Inferior parietal cortex (tissue), 1 donor: ENCODE results near the gene AOC2.
"Not testable (repeated sequence)": the region's sequence is repeated elsewhere in the genome, so short reads cannot be mapped to it uniquely, and the experiment has no call there.

ENCODE experiments used
- DNase-seq: peaks from one replicate; pipeline ENCODE4 v3.0.0-alpha.2; 2016; ENCODE audit errors: extremely low spot score

AOC2 gene

DNA sequence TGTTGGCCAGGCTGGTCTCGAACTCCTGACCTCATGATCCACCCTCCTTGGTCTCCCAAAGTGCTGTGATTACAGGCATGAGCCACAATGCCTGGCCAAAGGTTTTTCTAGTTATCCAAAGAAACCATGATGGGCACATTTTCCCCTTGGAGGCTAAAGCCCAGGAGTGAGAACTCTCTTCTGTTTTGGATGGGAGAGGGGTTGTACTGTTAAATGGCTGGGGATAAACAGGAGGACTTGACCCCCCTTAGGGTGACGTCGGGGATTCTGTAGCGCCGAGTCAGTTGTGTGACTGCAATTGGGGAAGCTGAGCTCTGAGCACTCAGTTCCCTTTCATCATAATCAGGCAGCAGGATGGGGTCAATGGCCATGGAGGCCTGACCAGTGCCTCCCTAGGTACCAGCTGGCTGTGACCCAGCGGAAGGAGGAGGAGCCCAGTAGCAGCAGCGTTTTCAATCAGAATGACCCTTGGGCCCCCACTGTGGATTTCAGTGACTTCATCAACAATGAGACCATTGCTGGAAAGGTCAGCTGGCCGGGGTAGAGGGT lies 10.7 kb downstream of the AOC2 start:
- no peak for DNase-seq

DNA sequence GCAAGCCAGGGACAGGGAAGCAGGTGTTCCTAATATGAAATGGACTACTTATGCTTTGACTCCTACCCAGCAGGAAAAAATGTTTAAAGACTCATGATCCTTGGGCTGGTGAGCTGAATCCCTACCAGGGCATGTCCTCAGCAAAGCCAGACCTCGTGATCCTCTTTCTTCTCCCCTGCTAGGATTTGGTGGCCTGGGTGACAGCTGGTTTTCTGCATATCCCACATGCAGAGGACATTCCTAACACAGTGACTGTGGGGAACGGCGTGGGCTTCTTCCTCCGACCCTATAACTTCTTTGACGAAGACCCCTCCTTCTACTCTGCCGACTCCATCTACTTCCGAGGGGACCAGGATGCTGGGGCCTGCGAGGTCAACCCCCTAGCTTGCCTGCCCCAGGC lies 11.7 kb downstream of the AOC2 start:
- not testable (repeated sequence) for DNase-seq

DNA sequence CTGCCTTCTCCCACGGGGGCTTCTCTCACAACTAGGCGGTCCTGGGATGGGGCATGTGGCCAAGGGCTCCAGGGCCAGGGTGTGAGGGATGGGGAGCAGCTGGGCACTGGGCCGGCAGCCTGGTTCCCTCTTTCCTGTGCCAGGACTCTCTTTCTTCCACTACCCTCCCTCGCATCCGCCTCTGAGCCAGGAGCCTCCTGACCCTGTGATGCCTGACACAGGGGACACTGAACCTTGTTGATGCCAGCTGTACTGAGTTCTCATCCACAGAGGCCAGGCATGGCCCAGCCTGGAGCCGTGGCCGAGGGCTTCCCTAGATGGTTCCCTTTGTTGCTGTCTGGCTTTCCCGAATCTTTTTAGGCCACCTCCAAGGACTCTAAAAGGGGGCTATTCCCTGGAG lies 12.1 kb downstream of the AOC2 start:
- DNase-seq: not testable (repeated sequence)

DNA sequence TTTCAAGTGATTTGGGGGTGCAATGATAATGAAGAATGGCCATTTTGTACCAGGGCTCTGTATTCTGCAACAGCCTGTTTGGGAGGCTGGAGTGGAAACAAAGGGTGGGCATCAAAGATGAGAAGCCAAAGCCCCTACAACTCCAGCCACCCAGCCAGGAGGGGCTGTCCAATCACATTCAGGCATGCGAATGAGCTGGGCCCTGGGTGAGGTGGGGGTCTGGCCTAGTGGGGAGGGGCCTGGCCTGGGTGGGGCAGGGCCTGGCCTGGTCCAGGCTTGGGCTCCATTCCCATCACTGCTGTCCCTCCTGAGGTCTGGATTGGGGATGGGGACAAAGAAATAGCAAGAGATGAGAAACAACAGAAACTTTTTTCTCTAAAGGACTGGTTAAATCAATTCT lies 13.0 kb downstream of the AOC2 start:
- DNase-seq: no peak

DNA sequence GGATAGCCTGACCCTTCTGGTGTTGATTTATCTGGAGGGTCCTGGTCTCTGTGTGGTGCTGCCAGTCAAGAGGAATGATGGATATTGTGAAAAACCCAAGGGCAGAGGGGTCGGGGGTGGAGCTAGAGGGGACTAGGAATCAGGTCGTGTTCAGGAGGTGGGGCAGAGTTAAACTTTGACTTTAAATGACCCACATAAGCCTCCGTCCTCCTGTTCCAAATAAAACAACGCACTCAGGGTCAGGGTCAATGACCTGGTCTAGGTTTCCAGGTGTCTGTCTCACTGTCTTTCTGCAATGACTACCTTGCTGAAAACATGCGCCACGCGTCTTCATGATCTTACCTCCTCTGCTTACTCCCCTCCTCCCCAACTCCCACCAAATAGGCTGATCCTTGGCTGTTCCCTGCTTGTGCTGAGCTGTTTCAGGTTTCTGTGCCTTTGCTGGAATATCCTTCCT lies 21.3 kb downstream of the AOC2 start:
- DNase-seq: no peak

DNA sequence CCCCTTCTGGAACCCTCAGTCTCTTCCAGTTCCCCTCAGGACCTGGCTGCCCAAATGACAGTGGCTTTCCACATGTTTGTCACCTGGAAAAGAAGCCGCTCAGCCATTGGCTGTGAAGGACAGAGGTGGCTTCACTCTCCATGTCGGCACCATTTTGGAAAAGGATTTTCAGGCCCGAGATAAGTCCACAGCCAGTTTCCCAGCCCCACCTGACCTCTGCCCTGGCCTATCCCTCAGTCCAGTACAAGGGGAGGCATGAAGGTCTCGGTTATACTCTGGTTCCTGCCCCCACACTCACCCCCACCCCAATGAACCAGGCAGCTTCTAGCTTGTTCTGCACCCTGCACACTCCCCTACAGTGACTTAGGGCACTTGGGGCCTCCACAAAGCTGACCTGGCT lies 21.8 kb downstream of the AOC2 start:
- no peak for DNase-seq

DNA sequence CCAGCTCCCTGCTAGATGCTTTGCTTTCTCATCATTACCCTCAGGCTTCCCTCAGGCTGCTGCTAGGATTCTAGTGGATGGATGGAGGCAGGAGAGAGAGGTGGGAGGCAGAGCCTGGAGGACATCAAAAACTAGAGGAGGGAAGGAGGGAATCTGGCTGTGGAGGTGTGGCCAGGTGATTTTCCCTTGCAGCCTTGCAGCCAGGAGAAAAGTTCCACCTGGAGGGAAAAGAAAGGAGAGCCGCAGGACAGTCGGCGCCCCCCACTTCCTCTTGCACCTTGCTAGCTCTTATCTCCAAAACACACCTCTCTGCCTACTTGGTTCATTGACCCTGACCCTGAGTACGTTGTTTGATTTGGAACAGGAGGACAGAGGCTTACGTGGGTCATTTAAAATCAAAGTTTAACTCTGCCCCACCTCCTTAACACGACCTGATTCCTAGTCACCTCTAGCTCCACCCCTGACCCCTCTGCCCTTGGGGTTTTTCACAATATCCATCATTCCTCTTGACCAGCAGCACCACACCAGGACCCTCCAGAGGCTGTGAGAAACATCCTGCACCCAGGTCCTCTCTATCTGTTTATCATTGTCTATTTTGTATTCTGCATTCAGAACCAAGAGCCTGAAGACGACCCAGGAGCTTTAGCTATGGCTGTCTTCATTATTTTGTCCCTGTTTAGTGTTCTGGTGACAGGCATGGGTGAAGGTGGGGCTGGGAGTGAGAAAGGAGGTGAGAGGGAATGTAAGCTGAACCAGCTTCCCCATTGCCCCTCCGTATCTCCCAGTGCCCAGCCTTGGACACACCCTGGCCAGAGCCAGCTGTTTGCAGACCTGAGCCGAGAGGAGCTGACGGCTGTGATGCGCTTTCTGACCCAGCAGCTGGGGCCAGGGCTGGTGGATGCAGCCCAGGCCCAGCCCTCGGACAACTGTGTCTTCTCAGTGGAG lies 22.5 kb downstream of the AOC2 start:
- DNase-seq: no peak

DNA sequence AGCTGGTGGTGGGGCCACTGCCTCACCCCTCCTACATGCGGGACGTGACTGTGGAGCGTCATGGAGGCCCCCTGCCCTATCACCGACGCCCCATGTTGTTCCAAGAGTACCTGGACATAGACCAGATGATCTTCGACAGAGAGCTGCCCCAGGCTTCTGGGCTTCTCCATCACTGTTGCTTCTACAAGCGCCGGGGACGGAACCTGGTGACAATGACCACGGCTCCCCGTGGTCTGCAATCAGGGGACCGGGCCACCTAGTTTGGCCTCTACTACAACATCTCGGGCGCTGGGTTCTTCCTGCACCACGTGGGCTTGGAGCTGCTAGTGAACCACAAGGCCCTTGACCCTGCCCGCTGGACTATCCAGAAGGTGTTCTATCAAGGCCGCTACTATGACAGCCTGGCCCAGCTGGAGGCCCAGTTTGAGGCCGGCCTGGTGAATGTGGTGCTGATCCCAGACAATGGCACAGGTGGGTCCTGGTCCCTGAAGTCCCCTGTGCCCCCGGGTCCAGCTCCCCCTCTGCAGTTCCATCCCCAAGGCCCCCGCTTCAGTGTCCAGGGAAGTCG lies 23.4 kb downstream of the AOC2 start:
- not testable (repeated sequence) for DNase-seq

DNA sequence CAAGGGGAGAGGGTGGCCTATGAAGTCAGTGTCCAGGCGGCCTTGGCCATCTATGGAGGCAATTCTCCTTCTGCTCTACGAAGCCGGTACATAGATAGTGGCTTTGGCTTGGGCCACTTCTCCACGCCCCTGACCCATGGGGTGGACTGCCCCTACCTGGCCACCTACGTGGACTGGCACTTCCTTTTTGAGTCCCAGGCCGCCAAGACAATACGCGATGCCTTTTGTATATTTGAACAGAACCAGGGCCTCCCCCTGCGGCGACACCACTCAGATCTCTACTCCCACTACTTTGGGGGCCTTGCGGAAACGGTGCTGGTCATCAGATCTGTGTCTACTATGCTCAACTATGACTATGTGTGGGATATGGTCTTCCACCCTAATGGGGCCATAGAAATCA lies 24.0 kb downstream of the AOC2 start:
- no peak for DNase-seq

DNA sequence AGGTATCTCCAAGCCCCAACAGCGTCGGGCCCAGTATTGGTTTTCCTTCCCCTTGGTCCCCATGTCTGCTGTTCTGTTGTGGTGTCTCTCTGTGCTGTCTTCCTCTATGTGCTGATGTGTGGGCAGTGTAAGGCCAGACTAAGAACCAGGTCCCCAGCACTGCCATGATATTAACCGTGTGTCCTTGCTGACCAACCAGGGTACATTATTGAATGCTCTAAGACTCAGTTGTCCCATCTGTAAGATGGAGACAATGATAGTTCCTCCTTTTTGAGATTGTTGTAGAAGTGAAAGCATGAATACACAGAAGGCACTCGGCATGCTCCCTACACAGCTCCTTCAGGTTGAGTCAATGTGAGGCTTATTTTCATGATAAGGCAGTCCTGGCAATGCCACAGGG lies 27.3 kb downstream of the AOC2 start:
- no peak for DNase-seq

DNA sequence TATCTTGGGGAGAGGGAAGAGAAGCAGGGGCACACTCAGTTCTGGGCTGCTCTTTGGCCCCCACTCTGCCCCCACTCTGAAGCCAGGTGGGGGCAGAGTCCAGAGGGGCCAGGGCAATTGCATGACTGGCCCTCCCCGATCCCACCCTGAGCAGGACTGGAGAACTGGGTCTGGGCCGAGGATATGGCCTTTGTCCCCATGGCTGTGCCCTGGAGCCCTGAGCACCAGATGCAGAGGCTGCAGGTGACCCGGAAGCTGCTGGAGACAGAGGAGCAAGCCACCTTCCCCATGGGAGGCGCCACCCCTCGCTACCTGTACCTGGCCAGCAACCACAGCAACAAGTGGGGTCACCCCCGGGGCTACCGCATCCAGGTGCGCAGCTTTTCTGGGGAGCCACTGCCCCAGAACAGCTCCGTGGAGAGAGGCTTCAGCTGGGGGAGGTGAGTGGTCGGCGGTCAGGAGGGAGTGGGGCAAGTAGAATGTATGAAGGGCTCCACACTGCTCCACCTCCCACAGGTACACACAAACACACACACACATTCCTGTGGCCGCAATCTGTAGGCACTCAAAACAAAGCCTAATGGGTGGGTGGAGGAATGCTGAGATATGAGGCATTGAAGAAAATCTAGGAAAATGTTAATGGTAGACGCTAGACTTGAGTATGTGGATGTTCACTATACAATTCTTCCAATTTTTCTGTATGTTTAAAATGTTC lies 28.0 kb downstream of the AOC2 start:
- DNase-seq: no peak

DNA sequence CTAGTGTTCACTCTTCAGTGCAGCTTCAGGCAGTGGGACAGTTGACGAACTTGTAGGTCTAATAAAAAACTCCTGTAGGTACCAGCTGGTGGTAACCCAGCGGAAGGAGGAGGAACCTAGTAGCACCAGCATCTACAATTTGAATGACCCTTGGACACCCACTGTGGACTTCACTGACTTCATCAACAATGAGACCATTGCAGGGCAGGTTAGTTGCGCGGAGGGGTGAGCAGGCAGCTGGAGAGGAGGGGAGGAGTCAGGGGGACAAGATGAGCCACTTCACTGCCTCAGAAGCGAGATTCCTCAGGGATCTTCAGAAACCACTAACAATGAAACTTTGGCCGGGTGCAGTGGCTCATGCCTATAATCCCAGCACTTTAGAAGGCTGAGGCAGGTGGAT lies 28.9 kb downstream of the AOC2 start:
- no peak for DNase-seq

DNA sequence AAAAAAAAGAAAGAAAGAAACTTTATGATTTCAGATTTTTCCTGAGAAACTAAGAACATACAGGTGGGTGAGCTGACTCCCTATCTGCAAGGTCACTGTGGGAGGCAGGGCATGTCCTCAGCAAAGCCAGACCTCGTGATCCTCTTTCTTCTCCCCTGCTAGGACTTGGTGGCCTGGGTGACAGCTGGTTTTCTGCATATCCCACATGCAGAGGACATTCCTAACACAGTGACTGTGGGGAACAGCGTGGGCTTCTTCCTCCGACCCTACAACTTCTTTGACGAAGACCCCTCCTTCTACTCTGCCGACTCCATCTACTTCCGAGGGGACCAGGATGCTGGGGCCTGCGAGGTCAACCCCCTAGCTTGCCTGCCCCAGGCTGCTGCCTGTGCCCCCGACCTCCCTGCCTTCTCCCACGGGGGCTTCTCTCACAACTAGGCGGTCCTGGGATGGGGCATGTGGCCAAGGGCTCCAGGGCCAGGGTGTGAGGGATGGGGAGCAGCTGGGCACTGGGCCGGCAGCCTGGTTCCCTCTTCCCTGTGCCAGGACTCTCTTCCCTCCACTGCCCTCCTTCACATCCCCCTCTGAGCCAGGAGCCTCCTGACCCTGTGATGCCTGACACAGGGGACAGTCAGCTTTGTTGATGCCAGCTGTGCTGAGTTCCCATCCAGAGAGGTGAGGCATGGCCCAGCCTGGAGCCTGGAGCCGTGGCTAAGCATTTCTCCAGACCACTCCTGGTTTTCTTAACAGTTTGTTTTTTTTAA lies 29.7 kb downstream of the AOC2 start:
- DNase-seq: not testable (repeated sequence)

DNA sequence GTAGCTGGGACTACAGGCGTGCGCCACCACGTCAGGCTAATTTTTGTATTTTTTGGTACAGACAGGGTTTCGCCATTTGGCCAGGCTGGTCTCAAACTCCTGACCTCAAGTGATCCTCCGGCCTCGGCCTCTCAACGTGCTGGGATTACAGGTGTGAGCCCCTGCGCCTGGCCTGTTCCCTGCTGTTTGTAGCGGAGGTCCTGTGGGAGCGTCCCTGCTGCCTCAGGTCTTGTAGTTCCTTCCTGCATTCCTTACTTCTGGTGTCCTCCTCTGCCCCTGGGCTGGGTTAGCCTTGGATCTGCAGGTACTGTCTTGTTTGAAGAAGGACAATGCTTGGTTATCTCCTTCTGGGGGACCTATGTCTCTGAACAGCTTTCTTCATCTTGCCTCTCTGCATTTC lies 32.7 kb downstream of the AOC2 start:
- DNase-seq: no peak

DNA sequence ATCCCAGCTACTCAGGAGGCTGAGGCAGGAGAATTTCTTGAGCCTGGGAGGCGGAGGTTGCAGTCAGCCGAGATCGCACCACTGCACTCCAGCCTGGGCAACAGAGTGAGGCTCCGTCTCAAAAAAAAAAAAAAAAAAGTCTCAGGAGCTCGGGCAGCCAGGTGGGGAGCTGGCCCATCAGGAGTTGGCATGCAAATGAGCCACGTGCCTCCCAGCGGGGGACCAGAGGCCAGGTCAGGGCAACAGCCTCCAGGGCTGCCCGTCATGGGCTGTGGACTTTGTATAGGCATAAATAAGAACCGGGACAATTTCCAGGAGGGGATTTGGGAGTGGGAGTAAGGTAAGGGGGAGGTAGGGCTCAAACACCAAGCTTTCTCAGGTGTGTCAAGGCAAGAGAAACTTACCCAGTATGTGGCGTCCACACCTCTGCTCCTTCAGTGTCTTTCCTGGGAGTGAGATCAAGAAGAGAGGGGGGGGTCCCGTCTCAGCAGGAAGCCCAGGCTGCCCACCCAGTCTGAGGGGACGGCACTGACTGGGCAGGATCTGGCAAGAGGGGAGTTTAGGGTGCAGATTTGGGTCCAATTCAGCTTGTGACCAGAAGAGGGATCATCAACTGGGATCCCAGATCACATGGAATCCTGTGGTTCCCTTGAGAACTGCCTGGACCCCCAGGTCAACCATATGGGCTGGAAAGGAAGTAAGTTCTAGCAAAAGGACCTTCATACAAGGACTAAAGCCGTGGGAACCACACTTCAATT lies 33.9 kb downstream of the AOC2 start:
- no peak for DNase-seq

DNA sequence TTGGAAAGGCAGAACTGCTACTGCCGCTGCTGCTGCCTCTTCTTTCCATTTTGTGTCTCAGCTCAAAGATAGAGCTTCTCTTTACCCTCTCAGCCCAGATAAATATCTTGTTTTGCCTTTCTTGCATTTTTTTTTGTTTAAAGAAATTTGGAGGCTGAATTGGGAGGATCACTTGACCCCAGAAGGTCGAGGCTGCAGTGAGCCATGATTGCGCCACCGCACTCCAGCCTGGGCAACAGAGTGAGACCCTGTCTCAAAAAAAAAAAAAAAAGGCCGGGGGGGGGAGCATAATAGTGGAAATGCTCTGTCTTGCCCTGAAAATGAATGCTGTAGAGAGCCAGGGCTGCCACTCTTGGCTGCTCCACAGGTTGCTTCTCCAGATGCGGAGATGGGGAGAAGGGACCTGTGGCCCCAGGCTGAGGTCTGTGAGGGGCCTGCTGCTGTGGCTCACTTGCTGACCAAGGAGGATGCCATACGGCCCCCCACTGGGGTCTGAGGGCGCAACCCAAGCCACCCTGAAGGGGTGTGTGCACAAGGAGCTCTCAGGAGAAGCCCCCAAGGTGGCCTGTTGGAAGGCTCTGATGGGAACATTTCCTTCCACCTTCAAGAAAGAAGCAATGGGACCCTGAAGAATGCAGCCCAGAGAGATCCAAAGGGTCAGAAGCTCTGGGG lies 34.7 kb downstream of the AOC2 start:
- DNase-seq: no peak

DNA sequence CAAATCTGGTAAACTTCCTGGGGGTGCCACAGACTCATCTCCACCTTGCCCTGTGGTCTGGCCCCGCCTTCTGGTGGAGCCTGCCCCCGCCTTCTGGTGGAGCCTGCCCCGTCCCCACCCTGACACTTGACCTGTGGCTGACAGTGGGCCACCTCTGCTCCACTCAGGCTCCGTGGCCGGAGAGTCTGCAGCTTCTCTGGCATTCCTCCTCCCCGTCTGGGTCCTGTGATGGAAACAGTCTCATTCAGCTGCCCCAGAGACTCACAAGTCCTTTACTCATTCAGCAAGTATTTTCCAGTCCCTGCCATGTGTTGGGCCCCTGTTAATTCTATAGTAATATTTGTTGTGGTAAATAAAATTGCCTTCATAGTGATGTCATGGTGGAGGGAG lies 35.2 kb downstream of the AOC2 start:
- no peak for DNase-seq

DNA sequence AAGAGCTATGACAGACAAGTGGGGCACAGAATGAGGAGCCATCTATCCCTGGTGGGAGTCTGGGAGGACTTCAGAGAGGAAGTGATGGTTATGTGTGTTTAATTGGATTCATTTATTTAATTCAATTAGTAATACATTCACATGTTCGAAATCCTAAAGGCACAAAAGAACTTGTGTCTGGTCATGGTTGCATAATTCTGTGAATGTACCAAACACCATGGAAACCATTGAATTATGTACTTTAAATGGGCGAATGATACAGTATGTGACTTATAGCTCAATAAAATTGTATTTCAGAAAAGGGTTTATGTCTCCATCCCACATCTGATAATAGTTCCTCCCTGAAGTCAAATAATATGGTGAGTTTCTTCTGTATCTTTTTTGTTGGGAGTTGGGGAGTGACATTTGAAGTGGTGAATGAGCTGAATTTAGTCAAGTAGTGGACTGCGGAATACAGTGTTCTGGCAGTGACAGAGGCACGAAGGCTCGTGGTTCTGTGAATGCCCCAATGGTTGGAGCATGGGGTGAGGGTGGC lies 36.5 kb downstream of the AOC2 start:
- no peak for DNase-seq

DNA sequence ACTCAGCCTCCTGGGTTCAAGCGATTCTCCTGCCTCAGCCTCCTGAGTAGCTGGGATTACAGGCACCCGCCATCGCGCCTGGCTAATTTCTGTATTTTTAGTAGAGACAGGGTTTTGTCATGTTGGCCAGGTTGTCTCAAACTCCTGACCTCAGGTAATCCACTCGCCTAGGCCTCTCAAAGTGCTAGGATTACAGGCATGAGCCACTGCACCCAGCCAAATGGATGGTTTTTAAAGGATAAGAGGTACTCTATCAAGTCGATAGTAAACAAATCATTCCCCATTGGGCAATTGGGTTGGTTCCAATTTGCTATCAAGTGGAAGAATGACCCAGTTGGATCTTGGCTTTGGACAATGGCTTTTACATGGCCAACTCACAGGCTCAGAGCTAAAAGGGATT lies 37.3 kb downstream of the AOC2 start:
- DNase-seq: not testable (repeated sequence)

DNA sequence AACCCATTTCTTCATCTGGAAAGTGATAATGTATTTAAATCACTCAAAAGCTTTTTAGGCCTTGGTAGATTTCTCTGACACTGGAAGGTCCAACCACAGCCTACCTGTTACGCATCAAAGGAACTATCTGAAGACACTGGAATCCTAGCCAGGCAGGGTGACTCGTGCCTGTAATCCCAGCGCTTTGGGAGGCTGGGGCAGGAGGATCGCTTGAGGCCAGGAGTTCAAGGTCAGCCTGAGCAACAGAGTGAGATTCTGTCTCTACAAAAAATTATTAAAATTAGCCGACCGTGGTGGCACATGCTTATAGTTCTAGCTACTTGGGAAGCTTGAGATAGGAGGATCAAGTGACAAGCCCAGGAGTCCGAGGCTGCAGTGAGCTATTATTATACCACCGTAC lies 37.8 kb downstream of the AOC2 start:
- DNase-seq: no peak
